Measurements from ENCODE around the gene P2RX4.

DNA sequence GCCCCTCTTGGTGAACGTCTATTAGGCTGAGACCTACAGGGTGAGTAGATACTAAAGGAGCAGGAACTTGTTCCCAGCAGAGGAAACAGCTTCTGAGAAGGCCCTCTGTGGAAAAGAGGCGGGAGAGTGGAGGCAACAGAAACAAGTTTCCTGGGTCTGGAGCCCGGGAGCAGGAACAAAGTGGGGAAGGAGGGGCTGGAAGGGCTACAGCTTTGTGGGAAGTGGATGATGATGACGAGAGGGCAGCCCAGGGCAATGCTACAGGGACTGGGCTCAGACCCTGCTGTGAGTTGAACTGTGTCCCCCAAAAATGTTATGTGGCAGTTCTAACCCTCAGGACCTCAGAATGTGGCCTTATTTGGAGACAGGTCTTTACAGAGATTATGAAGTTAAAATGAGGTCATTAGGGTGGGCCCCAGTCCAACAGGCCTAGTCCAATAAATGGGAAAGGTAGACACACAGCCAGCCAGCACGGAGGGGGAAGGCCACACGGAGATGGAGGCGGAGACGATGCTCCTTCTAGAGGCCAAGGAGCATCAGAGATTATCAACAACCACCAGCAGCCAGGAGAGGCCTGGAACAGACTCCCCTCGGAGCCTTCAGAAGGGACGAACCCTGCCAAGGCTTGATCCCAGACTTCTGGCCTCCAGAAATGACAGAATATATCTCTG, 72.3 kb downstream of the P2RX4 start:
- TF ChIP-seq, protein P1, sequence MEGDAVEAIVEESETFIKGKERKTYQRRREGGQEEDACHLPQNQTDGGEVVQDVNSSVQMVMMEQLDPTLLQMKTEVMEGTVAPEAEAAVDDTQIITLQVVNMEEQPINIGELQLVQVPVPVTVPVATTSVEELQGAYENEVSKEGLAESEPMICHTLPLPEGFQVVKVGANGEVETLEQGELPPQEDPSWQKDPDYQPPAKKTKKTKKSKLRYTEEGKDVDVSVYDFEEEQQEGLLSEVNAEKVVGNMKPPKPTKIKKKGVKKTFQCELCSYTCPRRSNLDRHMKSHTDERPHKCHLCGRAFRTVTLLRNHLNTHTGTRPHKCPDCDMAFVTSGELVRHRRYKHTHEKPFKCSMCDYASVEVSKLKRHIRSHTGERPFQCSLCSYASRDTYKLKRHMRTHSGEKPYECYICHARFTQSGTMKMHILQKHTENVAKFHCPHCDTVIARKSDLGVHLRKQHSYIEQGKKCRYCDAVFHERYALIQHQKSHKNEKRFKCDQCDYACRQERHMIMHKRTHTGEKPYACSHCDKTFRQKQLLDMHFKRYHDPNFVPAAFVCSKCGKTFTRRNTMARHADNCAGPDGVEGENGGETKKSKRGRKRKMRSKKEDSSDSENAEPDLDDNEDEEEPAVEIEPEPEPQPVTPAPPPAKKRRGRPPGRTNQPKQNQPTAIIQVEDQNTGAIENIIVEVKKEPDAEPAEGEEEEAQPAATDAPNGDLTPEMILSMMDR (conservative IDR thresholded peaks at IDR 0.05; ENCODE audit: low read depth, low read length), result no peak
- no peak for TF ChIP-seq EZH2 (IDR thresholded peaks at IDR 0.05; ENCODE audit: borderline replicate concordance, low read depth, low read length, poor library complexity, severe bottlenecking)

All from A673 (cell line).